ENCODE data around the gene SAMD13.

DNA sequence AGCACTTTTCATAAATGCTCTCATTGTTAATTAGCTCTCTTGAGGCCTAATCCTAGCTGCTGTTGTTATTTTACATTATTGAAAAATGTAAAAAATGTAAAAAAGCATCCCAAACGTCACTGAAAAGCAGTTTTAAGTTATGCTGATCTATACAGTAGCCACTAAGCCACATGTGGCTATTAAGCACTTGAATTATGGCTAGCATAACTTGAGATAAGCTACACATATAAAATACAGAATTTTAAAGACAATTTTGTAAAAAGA lies 78.3 kb downstream of the SAMD13 start:
- TF ChIP-seq, protein P1, sequence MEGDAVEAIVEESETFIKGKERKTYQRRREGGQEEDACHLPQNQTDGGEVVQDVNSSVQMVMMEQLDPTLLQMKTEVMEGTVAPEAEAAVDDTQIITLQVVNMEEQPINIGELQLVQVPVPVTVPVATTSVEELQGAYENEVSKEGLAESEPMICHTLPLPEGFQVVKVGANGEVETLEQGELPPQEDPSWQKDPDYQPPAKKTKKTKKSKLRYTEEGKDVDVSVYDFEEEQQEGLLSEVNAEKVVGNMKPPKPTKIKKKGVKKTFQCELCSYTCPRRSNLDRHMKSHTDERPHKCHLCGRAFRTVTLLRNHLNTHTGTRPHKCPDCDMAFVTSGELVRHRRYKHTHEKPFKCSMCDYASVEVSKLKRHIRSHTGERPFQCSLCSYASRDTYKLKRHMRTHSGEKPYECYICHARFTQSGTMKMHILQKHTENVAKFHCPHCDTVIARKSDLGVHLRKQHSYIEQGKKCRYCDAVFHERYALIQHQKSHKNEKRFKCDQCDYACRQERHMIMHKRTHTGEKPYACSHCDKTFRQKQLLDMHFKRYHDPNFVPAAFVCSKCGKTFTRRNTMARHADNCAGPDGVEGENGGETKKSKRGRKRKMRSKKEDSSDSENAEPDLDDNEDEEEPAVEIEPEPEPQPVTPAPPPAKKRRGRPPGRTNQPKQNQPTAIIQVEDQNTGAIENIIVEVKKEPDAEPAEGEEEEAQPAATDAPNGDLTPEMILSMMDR (IDR thresholded peaks at IDR 0.05): no peak
- TF ChIP-seq POLR2AphosphoS5 (IDR thresholded peaks at IDR 0.05) (no peak), EP300 (IDR thresholded peaks at IDR 0.05) (no peak)
